ENCODE results near the gene HSPA12B.

HSPA12B gene

DNA sequence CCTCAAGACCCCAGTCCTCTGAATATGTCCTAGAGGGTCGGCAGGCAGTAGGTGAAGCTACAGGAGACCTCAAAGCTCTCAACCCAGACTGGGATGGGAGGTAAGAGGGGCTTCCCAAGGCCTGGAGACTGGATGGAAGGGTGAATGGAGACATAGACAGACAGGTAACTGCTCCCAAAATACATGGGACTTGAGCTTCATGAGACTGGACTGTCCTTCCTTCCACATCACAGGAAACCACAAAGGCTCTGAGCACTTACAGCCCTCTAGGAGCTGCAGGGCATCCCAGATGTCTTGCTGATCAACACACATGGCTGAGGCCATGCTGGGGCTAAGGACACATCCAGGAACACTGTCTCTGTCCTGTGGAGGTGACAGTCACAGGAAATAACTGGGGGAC lies 11.6 kb downstream of the HSPA12B start:
- Histone ChIP-seq H3K36me3 (ENCODE audit: control insufficient read depth, insufficient read depth, low read length) (no peaks in the 10 kb centered on the region), H3K4me3 (replicated peaks; ENCODE audit: low read depth, low read length) (no peak overlapping the region), H3K27me3 (replicated peaks; ENCODE audit: control insufficient read depth, insufficient read depth, low read length) (peaks cover 1% of the 10 kb centered on the region; the same call in 1 of the 2 replicates)
- TF ChIP-seq, protein P1, sequence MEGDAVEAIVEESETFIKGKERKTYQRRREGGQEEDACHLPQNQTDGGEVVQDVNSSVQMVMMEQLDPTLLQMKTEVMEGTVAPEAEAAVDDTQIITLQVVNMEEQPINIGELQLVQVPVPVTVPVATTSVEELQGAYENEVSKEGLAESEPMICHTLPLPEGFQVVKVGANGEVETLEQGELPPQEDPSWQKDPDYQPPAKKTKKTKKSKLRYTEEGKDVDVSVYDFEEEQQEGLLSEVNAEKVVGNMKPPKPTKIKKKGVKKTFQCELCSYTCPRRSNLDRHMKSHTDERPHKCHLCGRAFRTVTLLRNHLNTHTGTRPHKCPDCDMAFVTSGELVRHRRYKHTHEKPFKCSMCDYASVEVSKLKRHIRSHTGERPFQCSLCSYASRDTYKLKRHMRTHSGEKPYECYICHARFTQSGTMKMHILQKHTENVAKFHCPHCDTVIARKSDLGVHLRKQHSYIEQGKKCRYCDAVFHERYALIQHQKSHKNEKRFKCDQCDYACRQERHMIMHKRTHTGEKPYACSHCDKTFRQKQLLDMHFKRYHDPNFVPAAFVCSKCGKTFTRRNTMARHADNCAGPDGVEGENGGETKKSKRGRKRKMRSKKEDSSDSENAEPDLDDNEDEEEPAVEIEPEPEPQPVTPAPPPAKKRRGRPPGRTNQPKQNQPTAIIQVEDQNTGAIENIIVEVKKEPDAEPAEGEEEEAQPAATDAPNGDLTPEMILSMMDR (IDR thresholded peaks at IDR 0.05; ENCODE audit: insufficient read depth, low read length, poor library complexity, severe bottlenecking): no peak
- no peak for DNase-seq (ENCODE audit: extremely low read depth, insufficient read length)

DNA sequence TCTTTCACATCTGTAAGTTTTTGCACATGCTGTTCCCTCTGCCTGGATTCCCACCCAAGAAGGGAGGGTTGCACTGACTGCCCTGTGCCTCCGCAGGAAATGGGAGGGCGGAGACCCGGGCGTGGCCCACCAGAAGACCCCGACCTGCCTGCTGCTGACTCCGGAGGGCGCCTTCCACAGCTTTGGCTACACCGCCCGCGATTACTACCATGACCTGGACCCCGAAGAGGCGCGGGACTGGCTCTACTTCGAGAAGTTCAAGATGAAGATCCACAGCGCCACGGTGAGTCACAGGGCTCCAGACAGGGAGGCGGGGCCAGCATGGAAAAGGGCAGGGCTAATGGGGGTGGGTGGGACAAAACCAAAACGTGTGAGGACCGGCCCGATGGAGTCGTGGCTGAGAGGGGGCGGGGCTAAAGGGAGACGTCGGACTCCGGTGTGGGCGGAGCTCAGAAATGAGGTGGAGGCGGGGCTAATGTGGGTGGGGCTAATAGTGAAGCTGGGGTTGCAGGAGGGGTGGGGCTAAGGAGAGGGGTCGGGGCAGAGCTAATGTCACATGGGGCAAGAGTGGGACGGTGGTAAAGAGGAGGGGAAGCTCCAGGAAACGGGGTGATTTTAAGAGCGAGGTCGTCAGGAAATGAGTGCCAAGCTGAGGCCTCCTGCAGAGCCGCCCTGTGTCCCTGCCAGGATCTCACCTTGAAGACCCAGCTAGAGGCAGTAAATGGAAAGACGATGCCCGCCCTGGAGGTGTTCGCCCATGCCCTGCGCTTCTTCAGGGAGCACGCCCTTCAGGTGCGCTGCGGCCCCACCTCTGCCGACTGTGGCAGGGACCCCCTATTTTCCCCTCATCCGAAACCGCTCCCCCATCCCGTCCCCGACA lies 12.6 kb downstream of the HSPA12B start:
- Histone ChIP-seq H3K27me3 (replicated peaks; ENCODE audit: control insufficient read depth, insufficient read depth, low read length) (peaks cover 1% of the 10 kb centered on the region; the same call in 1 of the 2 replicates), H3K36me3 (ENCODE audit: control insufficient read depth, insufficient read depth, low read length) (no peaks in the 10 kb centered on the region), H3K4me3 (replicated peaks; ENCODE audit: low read depth, low read length) (no peak overlapping the region)
- peak; percentile 72 for DNase-seq (ENCODE audit: extremely low read depth, insufficient read length)
- TF ChIP-seq, protein P1 (IDR thresholded peaks at IDR 0.05; ENCODE audit: insufficient read depth, low read length, poor library complexity, severe bottlenecking): no peak

DNA sequence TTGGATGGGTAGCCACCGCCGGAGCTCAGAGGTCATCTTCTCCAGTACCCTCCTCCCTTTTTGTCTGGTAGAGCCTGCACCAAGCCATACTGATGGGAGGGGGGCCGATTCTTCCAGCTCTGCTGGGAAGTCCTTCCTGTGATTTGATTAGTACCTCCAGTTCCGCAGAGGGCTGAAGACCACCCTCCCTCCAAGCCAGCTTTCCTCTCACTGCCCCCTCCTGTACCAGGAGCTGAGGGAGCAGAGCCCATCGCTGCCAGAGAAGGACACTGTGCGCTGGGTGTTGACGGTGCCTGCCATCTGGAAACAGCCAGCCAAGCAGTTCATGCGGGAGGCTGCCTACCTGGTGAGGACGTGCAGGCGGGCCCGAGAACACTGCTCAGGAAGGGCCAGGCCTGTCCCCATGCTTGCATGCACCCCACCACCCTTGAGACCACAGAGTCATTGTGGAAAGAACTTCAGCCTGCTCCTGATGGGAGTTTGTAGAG lies 13.2 kb downstream of the HSPA12B start:
- Histone ChIP-seq H3K4me3 (replicated peaks; ENCODE audit: low read depth, low read length) (no peak overlapping the region), H3K36me3 (ENCODE audit: control insufficient read depth, insufficient read depth, low read length) (no peaks in the 10 kb centered on the region), H3K27me3 (replicated peaks; ENCODE audit: control insufficient read depth, insufficient read depth, low read length) (peaks cover 1% of the 10 kb centered on the region; the same call in 1 of the 2 replicates)
- TF ChIP-seq, protein P1 (IDR thresholded peaks at IDR 0.05; ENCODE audit: insufficient read depth, low read length, poor library complexity, severe bottlenecking): no peak
- DNase-seq (ENCODE audit: extremely low read depth, insufficient read length): no peak

DNA sequence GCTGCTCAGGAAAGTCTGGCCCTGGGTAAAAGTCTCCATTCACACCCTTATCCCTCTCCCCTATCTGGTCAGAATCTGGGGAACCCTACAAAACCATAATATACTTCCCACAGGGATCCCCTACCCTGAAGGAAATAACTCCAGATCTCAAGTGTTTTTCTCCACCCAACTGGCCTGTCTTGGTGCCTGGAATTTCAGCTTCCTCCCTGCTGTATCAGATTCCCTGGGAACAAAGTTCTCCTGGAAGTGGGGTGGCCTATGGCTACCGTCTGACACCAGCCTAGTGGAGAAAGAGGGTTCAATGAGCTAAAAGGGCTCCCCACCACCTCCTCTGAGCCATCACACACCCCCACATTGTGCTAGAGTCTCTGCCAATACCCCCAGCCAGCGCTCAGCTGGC lies 15.0 kb downstream of the HSPA12B start:
- TF ChIP-seq, protein P1 (IDR thresholded peaks at IDR 0.05; ENCODE audit: insufficient read depth, low read length, poor library complexity, severe bottlenecking): no peak
- DNase-seq (ENCODE audit: extremely low read depth, insufficient read length): no peak

DNA sequence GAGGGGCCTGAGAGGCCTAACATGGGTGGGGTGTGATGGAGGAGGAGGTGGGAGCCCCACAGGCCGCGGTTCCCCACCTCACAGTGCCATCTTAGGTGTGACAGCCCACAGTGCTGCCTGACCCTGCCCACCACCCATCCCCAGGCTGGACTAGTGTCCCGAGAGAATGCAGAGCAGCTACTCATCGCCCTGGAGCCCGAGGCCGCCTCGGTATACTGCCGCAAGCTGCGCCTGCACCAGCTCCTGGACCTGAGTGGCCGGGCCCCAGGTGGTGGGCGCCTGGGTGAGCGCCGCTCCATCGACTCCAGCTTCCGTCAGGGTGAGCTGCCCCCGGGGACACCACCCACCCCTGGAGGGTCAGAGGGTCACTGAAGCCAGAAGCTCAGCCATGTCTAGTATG lies 15.6 kb downstream of the HSPA12B start:
- DNase-seq (ENCODE audit: extremely low read depth, insufficient read length): no peak
- no peak overlapping the region for H3K4me3 ChIP-seq (replicated peaks; ENCODE audit: low read depth, low read length)
- TF ChIP-seq, protein P1 (IDR thresholded peaks at IDR 0.05; ENCODE audit: insufficient read depth, low read length, poor library complexity, severe bottlenecking): no peak
- no peaks in the 10 kb centered on the region for H3K36me3 ChIP-seq (ENCODE audit: control insufficient read depth, insufficient read depth, low read length)
- peaks cover 1% of the 10 kb centered on the region; the same call in 1 of the 2 replicates for H3K27me3 ChIP-seq (replicated peaks; ENCODE audit: control insufficient read depth, insufficient read depth, low read length)

More for the DNA sequence above, 15.0 kb downstream of the HSPA12B start:
- Histone ChIP-seq H3K36me3 (ENCODE audit: control insufficient read depth, insufficient read depth, low read length) (no peaks in the 10 kb centered on the region), H3K27me3 (replicated peaks; ENCODE audit: control insufficient read depth, insufficient read depth, low read length) (peaks cover 1% of the 10 kb centered on the region; the same call in 1 of the 2 replicates), H3K4me3 (replicated peaks; ENCODE audit: low read depth, low read length) (no peak overlapping the region)
